SK-N-SH treated with all-trans-retinoic acid at 6 μM for 48 hours (cell line): ENCODE data around the gene PHF1.

Experiments
- ATAC-seq: fragments of 200-7000 bp; cut with Tn5 transposase; 3 replicates; pipeline ENCODE4 v1.9.1; 2020; ENCODE audit warnings: mild to moderate bottlenecking, moderate library complexity
- ARNTL ChIP-seq: fragments of 450-650 bp; formaldehyde crosslinking; IDR thresholded peaks from 2 replicates; pipeline ENCODE4 v1.5.0; 2020; ENCODE audit warnings: low read depth, mild to moderate bottlenecking, moderate library complexity, borderline replicate concordance
- BACH2 ChIP-seq: fragments of 250-450 bp; sonication (Bioruptor Pico); IDR thresholded peaks from 2 replicates; pipeline ENCODE4 v1.9.0; 2021; ENCODE audit warnings: mild to moderate bottlenecking, borderline replicate concordance
- CREB5 ChIP-seq: fragments of 250-450 bp; sonication (Bioruptor Pico); IDR thresholded peaks from 2 replicates; pipeline ENCODE4 v1.5.1; 2020; ENCODE audit warnings: low read depth, mild to moderate bottlenecking, moderate library complexity
- CSDC2 ChIP-seq: fragments of 250-450 bp; sonication (Bioruptor Pico); IDR thresholded peaks from 2 replicates; pipeline ENCODE4 v1.5.0; 2020; ENCODE audit warnings: mild to moderate bottlenecking, moderate library complexity
- CSRNP3 ChIP-seq: fragments of 250-450 bp; sonication (Bioruptor Pico); IDR thresholded peaks from 2 replicates; pipeline ENCODE4 v1.5.1; 2021; ENCODE audit warnings: mild to moderate bottlenecking, moderate library complexity
- GLIS3 ChIP-seq: fragments of 250-450 bp; sonication (Bioruptor Pico); IDR thresholded peaks from 2 replicates; pipeline ENCODE4 v1.5.0; 2020; ENCODE audit warnings: mild to moderate bottlenecking, moderate library complexity
- ISL1 ChIP-seq: fragments of 250-450 bp; sonication (Bioruptor Pico); IDR thresholded peaks from 2 replicates; pipeline ENCODE4 v2.1.2; 2022; ENCODE audit warnings: mild to moderate bottlenecking, moderate library complexity
- OSR1 ChIP-seq: fragments of 250-450 bp; sonication (Bioruptor Pico); IDR thresholded peaks from 2 replicates; pipeline ENCODE4 v1.8.0; 2022; ENCODE audit warnings: moderate library complexity, mild to moderate bottlenecking, inconsistent platforms
- POU6F1 ChIP-seq: fragments of 250-450 bp; sonication (Bioruptor Pico); IDR thresholded peaks from 2 replicates; pipeline ENCODE4 v1.8.0; 2021; ENCODE audit warnings: low read depth, mild to moderate bottlenecking, moderate library complexity, borderline replicate concordance
- PPARA ChIP-seq: fragments of 250-450 bp; sonication (Bioruptor Pico); IDR thresholded peaks from 2 replicates; pipeline ENCODE4 v1.5.0; 2020; ENCODE audit warnings: mild to moderate bottlenecking, borderline replicate concordance
- SNAI2 ChIP-seq: fragments of 250-450 bp; sonication (Bioruptor Pico); IDR thresholded peaks from 2 replicates; pipeline ENCODE4 v1.5.0; 2020; ENCODE audit warnings: mild to moderate bottlenecking, moderate library complexity
- TCF4 ChIP-seq: fragments of 250-450 bp; sonication (Bioruptor Pico); IDR thresholded peaks from 2 replicates; pipeline ENCODE4 v1.8.0; 2021; ENCODE audit warnings: mild to moderate bottlenecking, moderate library complexity, borderline replicate concordance
- TOX ChIP-seq: fragments of 250-450 bp; sonication (Bioruptor Pico); IDR thresholded peaks from 2 replicates; pipeline ENCODE4 v1.8.0; 2021; ENCODE audit warnings: mild to moderate bottlenecking, moderate library complexity, borderline replicate concordance
- TSHZ2 ChIP-seq: fragments of 250-450 bp; sonication (Bioruptor Pico); IDR thresholded peaks from 2 replicates; pipeline ENCODE4 v1.5.0; 2020; ENCODE audit warnings: mild to moderate bottlenecking, moderate library complexity
- ZC3H10 ChIP-seq: fragments of 250-450 bp; sonication (Bioruptor Pico); IDR thresholded peaks from 2 replicates; pipeline ENCODE4 v1.5.1; 2021; ENCODE audit warnings: mild to moderate bottlenecking, moderate library complexity
- ZFP3 ChIP-seq: fragments of 250-450 bp; sonication (Bioruptor Pico); IDR thresholded peaks from 2 replicates; pipeline ENCODE4 v1.5.0; 2020; ENCODE audit warnings: mild to moderate bottlenecking, moderate library complexity
- ZNF565 ChIP-seq: fragments of 450-650 bp; formaldehyde crosslinking; conservative IDR thresholded peaks from 2 replicates; pipeline ENCODE4 v1.5.0; 2020; ENCODE audit warnings: low read depth, mild to moderate bottlenecking, moderate library complexity
- ZNF70 ChIP-seq: fragments of 450-650 bp; formaldehyde crosslinking; IDR thresholded peaks from 2 replicates; pipeline ENCODE4 v1.5.0; 2020; ENCODE audit warnings: mild to moderate bottlenecking, moderate library complexity
- ZNF8 ChIP-seq: fragments of 450-650 bp; formaldehyde crosslinking; IDR thresholded peaks from 2 replicates; pipeline ENCODE4 v1.5.0; 2020; ENCODE audit warnings: mild to moderate bottlenecking, moderate library complexity

The PHF1 gene

GRCh38 chr6:33416386-33417127, 5.7 kb downstream of the PHF1 start:
- TF ChIP-seq TCF4 (CRISPR knock-in tag) = no peak
- no peak for TF ChIP-seq TSHZ2 (CRISPR knock-in tag)
- no peak for TF ChIP-seq ZNF8 (CRISPR knock-in tag)
- no peak for TF ChIP-seq ZNF565 (CRISPR knock-in tag)
- no peak for TF ChIP-seq PPARA
- TF ChIP-seq POU6F1 = no peak
- no peak for TF ChIP-seq CREB5 (CRISPR knock-in tag)
- TF ChIP-seq ZFP3 (CRISPR knock-in tag) = no peak
- TF ChIP-seq TOX (CRISPR knock-in tag) = no peak
- no peak for TF ChIP-seq CSDC2 (CRISPR knock-in tag)
- no peak for ATAC-seq

- peak; percentile 64 for ATAC-seq
- no peak for TF ChIP-seq ZNF70 (CRISPR knock-in tag)
- no peak for TF ChIP-seq SNAI2 (CRISPR knock-in tag)
- no peak for TF ChIP-seq ISL1 (CRISPR knock-in tag)
- no peak for TF ChIP-seq ARNTL
- TF ChIP-seq CSDC2 (CRISPR knock-in tag) = no peak
- no peak for TF ChIP-seq ZNF8 (CRISPR knock-in tag)
- TF ChIP-seq TCF4 (CRISPR knock-in tag) = no peak
- TF ChIP-seq BACH2 (CRISPR knock-in tag) = no peak
- no peak for TF ChIP-seq OSR1
- TF ChIP-seq CREB5 (CRISPR knock-in tag) = no peak
- no peak for TF ChIP-seq GLIS3 (CRISPR knock-in tag)
- TF ChIP-seq ZC3H10 (CRISPR knock-in tag) = no peak
- no peak for TF ChIP-seq TOX (CRISPR knock-in tag)
- TF ChIP-seq CSRNP3 (CRISPR knock-in tag) = no peak
Measured at GRCh38 chr6:33417128-33417902, 6.5 kb downstream of the PHF1 start.
